HG02571 (cell line): ENCODE results near the gene RFC1.
"Not testable (repeated sequence)": the region's sequence is repeated elsewhere in the genome, so short reads cannot be mapped to it uniquely, and the experiment has no call there.

Experiments used
- ATAC-seq: cut with Tn5 transposase; IDR thresholded peaks from one replicate; pipeline ENCODE4 v1.9.1; 2021; ENCODE audit warnings: mild to moderate bottlenecking, moderate library complexity; ENCODE audit not compliant: unreplicated experiment

The RFC1 gene

GRCh38 chr4:39365830-39366771, at the start of gene RFC1:
Gene RFC1 (minus strand): TSS chr4:39366362. CDS start chr4:39366241, 121 bp downstream.
- ATAC-seq = peak; percentile 79

- ATAC-seq = no peak
Observed at GRCh38 chr4:39415678-39416283, 49.6 kb upstream of the RFC1 start.

- not testable (repeated sequence) for ATAC-seq
Observed at GRCh38 chr4:39411561-39411960, 45.4 kb upstream of the RFC1 start.

GRCh38 chr4:39410415-39410814, 44.3 kb upstream of the RFC1 start:
- no peak for ATAC-seq

GRCh38 chr4:39407584-39407885, 41.4 kb upstream of the RFC1 start:
- ATAC-seq = no peak

GRCh38 chr4:39406763-39407583, 40.8 kb upstream of the RFC1 start, which contains the start of gene KLB:
Gene KLB (plus strand): TSS chr4:39406930. CDS start chr4:39406950, 20 bp downstream.
- no peak for ATAC-seq

GRCh38 chr4:39401640-39402039, 35.5 kb upstream of the RFC1 start:
- not testable (repeated sequence) for ATAC-seq

- ATAC-seq = no peak
Observed at GRCh38 chr4:39394706-39395105, 28.5 kb upstream of the RFC1 start.

GRCh38 chr4:39390603-39391002, 24.4 kb upstream of the RFC1 start:
- ATAC-seq = no peak

- ATAC-seq = no peak
Observed at GRCh38 chr4:39384563-39384962, 18.4 kb upstream of the RFC1 start.

GRCh38 chr4:39383690-39384089, 17.5 kb upstream of the RFC1 start:
- ATAC-seq = no peak

- ATAC-seq = no peak
Observed at GRCh38 chr4:39375478-39375877, 9.3 kb upstream of the RFC1 start.

GRCh38 chr4:39371209-39371608, 5.0 kb upstream of the RFC1 start:
- not testable (repeated sequence) for ATAC-seq

GRCh38 chr4:39369301-39369700, 3.1 kb upstream of the RFC1 start:
- no peak for ATAC-seq

- ATAC-seq = no peak
Observed at GRCh38 chr4:39367166-39367565, 1.0 kb upstream of the RFC1 start.

- no peak for ATAC-seq
Observed at GRCh38 chr4:39365360-39365759, 802 bp downstream of the RFC1 start.

- ATAC-seq = no peak
Observed at GRCh38 chr4:39363773-39364393, 2.3 kb downstream of the RFC1 start.

GRCh38 chr4:39362827-39363226, 3.3 kb downstream of the RFC1 start:
- no peak for ATAC-seq

- ATAC-seq = not testable (repeated sequence)
Observed at GRCh38 chr4:39360611-39361010, 5.6 kb downstream of the RFC1 start.

GRCh38 chr4:39357002-39357401, 9.2 kb downstream of the RFC1 start:
- no peak for ATAC-seq

GRCh38 chr4:39354254-39354552, 12.0 kb downstream of the RFC1 start:
- ATAC-seq = no peak
